G401 (cell line): ENCODE data around the gene ABLIM2. TPM values are rescaled to one million over a fixed set of nuclear protein-coding genes. Genes with fewer than 3 reads are reported as not detected.

ENCODE experiments used
- DNase-seq: peaks from one replicate; pipeline ENCODE4 v3.0.0-alpha.2; 2015; ENCODE audit warnings: low spot score
- in situ Hi-C: cut with HindIII; loops from 2 replicates; pipeline ENCODE4 v1.10.0; 2016; ENCODE audit warnings: low sequenced_read_pairs, mixed read lengths
- total RNA-seq: library from RNA; depleted of rRNA; stranded (reverse); fragments of >200 nt; shearing (Covaris generic); gene quantifications from 2 replicates; pipeline ENCODE4 v1.2.3, GENCODE V29; 2014

ABLIM2 gene
- total RNA-seq, 1 experiment from 2014 or later = 1.3 TPM

DNA sequence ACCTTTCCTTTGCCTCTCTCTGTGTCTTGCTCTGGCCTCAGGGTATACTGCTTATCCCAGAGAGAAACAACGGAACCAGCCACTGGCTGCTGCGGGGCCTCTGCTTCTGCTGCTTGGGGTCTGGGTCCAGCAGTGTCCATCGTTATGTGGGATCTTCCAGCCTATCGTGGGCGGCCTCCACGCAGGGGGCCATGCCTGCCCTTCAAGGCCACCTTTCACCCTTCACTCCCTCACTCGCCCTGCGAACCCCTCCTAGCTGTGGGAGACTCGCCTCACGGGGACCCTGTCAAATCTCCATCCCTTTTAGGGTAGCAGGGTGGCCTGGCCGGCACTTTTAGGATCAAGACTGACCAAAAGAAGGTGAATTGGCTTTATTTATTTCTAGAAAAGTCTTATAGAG lies 19.3 kb upstream of the ABLIM2 start:
- no peak for DNase-seq
- in situ Hi-C loops = no loop called here

DNA sequence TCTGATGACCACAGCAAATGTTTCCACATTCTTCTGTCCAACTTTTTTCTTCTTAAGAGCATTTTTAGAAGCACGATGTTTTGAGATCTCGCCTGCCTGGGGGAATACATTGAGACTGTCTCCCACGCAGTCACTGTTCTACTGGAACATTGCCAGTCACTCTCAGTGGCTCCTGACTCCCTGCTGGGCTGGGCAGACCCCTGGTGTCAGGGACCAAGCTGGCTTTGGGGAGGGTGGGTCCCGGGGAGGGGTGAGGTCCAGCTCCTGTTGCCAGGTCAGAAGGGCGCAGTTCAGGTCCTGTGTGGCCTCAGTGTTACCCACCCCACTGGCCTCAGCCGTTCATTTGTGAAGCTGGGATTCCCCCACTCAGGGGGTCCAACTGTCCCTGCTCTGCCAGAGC lies 18.9 kb upstream of the ABLIM2 start:
- no peak for DNase-seq
- in situ Hi-C loops = no loop called here

DNA sequence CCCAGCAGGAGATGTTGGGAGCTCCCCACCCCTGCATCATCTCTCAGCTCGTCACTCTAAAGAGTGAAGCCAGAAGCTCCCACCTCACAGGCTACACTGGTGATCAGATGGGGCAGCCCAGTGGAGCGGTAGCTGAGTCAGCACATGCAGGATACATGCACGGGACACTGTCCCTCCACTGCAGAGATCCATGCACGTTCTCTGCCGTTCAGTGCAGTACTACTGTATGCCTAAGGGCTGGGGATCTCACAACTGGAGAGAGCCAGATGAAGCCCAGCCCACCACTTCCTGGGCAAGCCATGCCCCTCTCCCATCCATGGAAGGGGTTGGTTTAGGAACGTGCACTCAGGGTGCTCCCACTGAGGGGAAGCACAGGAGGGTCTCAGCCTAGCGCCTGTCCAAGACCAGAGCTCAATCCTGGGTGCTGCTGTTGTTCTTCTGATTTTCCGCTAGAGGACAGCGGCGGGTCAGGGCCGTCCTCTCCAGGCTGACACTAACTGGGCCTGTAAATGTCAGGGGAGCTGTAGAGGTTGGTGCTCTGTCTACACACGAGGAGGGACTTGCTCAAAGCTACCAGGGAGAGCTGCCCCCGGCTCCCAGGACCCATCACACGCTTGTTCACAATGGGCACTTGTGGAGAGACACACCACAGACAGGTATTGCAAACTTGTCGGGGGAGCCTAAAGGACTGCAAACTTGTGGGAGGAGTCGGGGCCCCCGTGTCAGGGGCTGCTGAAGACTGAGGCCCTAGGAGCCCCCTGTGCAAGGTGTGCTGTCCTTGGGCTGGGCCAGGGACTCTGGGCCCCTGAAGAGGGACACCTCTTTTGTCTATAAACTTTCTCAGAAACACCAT lies 18.2 kb upstream of the ABLIM2 start:
- in situ Hi-C loops = no loop called here
- no peak for DNase-seq

DNA sequence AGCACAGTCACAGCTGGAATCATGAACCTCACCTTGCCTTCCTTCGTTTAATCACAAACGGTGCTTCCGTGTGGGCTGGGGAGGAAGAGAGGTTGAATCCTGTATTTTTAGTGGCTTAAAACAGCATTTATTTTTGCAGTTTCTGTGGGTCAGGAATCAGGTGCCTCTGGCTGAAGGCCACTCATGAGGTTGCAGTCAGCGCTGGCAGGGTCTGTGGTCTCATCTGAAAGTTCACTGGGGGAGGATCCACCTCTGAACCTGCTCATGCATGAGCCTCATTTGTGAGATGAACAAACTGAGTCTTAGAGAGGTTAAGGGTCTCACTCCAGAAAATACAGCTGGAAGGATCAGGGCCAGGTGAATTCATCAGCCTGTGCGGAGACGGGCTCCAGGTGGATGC lies 17.1 kb upstream of the ABLIM2 start:
- in situ Hi-C loops = no loop called here
- DNase-seq = no peak

DNA sequence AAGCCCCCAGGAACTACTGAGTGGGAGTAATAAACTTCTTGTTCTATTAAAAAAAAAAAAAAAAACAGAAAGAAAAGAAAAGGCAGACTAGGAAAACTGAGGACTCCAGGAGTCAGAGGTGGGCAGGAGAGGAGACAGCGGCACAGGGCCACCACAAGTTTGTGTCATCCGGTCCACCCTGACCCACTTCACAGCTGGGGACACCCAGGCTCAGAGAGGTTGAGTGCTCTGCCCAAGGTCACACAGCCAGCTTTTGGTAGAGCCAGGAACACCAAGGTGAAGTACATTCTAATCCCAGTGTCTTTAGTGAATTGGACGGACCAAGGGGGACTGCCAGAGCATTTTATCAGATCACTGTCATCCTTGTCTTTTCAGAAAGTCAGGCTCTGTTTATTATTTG lies 16.4 kb upstream of the ABLIM2 start:
- in situ Hi-C loops = no loop called here
- DNase-seq = no peak

DNA sequence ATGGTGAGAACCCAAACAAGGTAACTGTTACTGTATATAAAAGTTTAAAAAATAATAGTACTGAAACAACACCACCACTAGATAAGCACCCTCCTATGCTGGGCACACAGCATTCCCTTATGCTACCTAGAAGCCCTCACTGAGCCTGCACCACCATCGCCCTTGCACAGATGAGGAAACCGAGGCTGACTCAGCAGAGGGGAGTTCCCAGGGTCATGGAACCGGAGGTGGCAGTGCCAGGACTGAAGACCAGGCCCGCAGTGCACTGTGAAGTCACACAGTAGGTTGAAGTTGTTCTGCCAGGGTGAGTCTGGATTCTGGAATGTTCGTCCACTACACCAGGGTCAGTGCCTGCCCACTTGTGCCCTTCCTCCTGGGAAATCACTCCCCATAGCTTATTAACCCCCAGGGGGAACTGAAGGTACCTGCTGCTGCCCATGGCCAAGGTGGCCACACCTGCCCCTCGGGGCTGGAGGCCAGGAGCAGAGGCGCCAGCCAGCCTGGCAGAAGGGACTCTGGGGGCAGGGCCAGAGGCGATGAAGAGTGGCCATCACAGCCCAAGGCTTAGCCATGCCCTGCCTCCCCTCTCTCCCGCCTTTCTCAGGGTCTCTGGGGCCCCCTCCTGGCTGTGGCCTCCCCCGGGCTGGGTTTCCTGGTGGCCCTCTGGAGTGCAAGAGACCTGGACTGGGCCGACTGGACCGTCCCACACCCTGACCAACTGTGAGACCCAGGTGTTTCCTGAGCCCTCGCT lies 15.1 kb upstream of the ABLIM2 start:
- in situ Hi-C loops = no loop called here
- no peak for DNase-seq

DNA sequence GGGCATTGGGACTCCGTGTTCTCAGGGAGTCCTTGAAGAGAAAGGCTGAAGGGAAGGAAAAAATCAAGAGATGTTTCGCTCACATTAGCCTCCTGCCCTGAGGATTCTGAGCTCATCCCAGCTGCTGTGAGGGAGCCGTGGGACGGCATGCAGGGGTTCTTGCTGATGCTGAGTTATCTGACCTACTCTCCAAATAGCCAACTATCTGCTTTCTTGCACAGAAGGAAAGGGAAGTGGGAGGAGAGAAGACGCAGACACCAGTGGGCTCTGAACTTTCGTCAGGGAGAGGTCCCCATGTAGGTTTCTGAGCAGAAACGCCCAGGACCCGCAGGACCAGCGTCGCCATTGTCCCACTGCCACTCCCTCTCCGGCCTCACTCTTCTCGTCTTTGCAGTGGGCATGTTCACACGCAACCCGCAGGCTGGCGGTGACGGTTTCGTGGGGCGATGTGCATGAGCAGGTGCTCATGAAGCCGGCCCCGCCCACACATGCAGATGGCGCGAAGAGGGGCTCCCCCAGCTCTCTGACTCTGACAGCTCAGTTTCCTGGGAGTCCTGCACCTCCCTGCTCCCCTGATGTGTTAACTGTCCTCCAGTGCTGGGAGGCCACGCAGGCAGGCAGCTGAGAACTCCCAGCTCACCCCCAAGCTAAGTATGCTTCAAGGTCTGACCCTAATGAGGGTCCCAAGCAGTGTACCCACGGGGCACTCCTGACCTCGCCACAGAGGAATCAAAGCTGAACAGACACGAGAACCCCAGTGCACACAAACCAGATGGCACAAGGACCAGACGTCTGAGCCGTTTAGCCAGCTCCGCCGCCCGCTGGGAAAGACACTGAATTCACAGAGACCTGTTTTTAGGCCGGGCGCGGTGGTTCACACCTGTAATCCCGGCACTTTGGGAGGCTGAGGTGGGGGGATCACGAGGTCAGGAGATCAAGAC lies 13.6 kb upstream of the ABLIM2 start:
- no peak for DNase-seq
- in situ Hi-C loops = no loop called here

DNA sequence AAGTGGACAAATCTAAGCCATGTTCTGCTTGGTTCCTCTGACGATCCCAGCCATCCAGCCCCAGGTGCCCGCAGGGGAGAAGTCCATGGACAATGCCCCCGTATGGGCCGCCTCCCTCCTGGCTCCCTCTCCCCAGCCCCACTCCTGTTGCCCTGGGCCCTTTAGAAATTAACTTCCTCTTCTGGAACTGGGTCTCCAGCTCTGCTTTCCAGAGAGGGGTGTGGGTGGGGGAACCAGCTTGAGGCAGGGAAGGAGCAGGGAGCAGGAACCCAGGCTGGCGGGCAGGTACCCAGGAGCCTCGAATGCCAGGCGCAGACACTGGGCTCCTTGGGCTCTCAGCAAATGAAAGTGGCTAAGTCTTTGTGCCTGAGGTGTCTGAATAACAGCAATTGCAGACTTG lies 12.7 kb upstream of the ABLIM2 start:
- in situ Hi-C loops = no loop called here
- no peak for DNase-seq

DNA sequence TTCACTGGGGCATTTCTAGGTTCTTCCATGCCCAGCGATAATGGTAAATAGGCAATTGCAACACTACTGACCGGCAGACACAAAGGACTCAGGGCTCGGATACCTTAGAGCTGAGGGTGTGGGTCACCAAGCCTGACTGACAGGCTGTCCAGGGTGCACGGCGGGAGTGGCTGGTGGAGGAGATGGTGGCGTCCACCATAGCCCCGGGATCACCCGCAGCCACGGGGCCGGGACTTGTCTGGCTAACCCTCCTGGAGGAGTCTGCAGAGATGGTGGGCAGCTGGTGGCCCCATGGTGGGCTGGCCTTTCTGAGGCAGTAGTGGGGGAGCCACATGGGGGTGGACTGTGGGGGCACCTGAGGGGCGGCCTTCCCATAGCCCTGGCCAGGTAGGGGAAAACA lies 11.7 kb upstream of the ABLIM2 start:
- no peak for DNase-seq
- in situ Hi-C loops = no loop called here

DNA sequence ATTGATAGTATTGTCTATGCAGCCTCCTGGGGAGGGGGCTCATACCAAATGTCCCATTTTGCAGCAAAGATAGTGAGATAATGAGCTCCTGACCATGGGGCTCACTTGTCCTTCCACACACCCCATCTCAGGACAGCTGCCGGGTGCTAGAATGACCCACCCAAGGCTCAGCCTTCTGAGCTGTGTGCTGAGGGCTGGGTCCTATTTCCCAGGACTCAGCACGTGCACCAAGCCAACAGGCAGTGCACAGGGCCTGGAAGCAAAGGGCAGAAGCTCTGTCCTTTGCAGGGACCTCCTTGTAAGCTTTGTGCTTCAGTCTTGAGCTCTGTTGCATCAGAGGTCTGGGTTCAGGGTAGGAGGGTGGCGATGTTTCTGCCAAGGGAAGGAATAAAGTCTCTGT lies 11.2 kb upstream of the ABLIM2 start:
- in situ Hi-C loops = no loop called here
- no peak for DNase-seq

DNA sequence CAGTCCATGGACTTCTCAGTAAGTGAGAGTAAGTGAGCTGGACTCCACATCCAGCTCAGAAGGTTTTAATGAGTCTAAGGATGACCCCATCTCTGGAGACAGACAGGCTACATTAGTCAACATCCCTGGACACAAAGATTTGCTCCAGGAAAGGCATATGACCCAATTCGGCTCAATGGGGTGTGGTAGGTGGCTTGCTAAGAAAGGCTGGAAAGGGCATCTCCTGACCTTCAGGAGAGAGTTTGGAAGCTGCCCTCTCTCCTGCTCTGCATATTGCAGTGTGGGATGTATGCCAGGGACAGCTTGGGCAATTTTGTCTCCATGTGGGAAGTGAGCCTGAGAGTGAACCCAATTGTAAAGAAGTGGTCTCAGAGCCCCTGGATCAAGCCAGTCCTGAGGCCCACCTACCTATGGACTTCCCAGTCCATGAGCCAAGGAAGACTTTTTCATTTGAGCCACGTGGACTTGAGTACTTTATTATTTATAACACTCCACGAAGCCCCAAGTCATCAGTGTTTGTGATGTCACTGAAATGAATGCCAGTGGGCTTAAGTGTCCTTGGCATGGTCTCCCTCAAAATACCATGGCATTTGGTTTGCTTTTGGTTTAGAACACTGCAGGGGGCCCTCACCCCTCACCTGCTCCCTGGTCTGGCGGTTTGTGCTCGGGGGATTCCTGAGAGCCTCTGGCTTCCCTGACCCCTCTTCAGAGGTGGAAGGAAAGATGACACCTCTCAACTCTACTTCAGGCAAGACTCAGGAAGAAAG lies 10.4 kb upstream of the ABLIM2 start:
- DNase-seq = no peak
- in situ Hi-C loops = no loop called here

DNA sequence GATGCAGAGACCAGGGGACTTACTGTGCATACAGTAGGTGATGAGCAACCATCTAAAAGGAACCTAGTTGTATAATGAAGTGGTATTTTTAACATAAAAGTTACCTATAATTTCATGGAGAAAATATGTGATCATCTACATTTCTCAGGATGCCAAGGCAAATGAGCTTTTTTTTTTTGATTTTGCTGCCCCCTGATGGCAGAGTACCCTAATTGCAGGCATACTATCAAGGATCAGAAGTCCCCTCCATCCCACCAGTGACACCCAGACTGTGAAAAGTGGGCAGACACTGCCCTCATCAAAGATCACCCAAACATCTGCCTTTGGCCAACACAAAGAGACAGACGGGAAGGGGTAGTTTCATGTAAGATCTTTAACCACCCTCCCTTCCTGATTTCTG lies 9.6 kb upstream of the ABLIM2 start:
- in situ Hi-C loops = no loop called here
- no peak for DNase-seq

DNA sequence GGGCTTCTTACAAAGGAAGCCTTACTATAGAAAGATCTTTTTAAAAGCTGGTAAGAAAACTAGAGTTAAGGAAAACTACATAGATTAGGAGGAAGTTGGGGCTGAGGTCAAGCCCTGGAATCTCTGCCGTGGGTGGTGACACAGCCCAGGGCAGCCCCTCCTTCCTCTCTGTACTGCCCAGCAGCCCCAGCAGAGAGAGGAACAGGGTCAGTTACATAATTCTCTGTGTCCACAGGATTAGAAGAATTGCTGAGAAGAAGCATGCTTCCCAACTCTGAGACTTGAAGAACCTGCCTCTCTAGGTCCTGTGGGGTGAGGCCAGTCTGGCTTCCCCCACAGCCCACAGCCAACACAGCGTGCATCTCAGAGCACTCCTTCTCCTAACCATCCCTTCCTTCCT lies 9.2 kb upstream of the ABLIM2 start:
- in situ Hi-C loops = no loop called here
- no peak for DNase-seq

DNA sequence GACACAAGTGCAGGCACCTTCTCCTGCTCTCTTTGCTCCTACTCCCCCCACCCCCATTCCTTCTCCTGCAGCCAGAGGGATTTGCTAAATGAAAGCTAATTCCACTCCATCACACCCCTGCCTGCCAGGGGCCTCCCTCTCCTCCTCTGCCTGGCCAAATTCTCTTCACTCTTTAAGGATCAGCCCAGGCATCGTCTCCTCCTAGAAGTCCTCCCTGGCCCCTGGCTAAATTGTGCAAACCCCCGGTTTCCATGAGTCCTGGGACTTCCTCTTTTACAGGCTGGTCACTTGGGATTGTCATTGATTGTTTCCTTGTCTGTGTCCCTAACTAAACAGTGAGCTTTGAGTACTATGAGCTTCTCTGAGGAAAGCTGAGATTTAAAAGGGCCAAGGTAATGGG lies 8.7 kb upstream of the ABLIM2 start:
- DNase-seq = no peak
- in situ Hi-C loops = no loop called here

DNA sequence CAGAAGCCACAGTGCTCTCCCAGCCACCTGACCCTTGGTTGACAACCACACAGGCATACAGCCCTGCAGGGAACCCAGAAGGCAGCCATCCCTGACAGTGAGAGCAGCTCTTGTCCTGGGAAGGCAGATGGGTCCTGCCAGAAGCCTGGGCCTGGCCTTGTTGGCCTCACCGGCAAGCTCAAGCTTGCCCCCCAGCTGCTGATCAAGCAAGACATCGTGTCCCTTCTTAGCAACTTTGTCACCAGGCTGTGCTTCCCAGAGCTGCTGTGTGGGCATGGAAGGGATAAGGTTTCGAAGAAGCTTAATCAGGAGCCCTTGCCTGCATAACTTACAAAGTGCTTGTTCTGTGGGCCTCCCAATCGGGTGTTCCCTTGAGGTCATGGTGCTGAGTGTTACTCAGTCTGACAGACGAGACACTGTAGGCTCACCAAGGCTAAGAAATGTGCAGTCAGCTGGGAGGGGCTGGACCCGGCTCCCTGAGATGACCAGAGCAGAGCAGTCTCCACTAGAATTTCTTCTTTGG lies 6.8 kb upstream of the ABLIM2 start:
- DNase-seq = no peak
- in situ Hi-C loops = no loop called here

DNA sequence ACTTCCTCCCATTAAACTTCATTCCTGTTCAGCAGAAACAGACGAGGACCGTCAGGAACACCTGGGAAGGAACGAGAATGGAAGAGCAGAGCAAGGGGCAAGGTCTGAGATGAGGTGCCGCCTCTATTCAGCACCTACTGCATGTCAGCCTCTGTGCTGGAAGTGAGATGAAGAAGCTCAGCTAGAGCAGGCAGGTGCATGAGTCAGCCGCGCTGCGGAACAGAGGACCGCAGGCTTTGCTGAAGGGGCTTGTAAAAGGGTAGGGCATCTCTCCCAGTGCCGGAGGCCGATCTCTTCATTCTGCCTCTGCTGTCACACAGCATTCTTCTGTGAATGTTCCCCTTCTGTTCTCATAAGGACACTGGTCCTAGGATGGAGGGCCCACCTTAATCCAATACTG lies 6.1 kb upstream of the ABLIM2 start:
- no peak for DNase-seq
- in situ Hi-C loops = no loop called here

DNA sequence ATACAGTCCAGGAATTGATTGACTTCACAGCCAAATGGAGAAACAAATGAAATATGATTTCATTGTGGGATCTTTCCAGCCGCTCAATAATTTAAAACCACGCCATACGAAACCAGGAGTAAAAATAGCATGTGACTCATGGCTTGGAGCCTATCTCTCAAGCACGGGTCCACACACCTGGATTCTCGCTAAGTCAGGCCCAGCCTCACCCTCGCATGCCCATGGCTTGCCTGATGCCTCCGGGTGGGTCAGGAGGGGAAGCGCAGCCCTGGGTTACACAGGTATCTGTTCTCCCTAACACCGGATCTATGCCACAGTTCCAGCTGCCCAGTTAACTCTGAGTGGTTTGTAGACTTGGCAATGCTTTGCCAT lies 5.6 kb upstream of the ABLIM2 start:
- no peak for DNase-seq
- in situ Hi-C loops = no loop called here

DNA sequence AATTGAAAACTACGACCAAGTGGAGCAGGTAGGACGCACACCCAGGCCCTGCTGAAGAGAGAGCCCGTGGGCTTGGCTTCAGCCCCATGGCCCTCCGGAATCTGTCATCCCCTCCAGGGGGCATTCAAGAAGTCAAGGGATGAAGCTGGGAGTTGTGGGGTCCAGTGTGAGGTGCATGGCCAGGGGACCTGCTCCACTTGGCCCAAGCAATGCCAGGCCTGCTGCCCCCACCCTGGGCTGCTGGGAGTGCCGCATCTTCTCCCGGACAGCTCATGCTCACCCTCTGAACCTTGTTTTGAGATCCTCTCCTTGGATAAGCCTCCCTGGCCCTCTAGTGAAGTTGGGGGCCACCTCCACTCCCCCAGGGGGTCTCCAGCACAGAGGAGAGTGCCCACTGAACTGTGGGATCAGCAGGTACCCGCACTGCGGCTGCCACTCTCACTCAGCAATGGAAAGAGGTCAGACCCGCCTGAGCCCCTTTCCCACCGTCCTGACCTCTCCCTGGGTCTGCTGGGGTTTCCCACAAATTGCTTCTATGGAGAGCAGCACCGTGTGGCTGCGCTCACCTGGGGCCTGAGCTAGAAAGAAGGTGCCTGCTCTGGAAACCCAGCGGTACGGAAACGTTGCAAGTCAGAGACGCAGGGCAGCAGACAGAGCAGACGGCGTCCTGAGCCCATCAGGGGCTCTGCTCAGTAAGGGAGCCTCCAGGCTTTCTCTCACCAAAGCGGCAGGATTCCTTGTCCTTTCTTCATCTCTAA lies 5.0 kb upstream of the ABLIM2 start:
- in situ Hi-C loops = no loop called here

More for the DNA sequence above, 5.0 kb upstream of the ABLIM2 start:
- no peak for DNase-seq
